T-helper 2 cell treated with Interferon-gamma antibody and Interleukin-4, amounts not matched to agents 100 ng/mL and 5 ng/mL, for 36 hours (primary cell): ENCODE measurements around the gene PNP. TPM values are rescaled to one million over a fixed set of nuclear protein-coding genes. Genes with fewer than 3 reads are reported as not detected.

ENCODE experiments used
- intact Hi-C: fragments of 100-400 bp; cut with micrococcal nuclease; formaldehyde crosslinking; loops from one replicate; pipeline ENCODE4 v1.15.1; 2023
- total RNA-seq: library from RNA; stranded (reverse); gene quantifications from 2 replicates; pipeline ENCODE4 v1.2.3, GENCODE V29; 2022

The PNP gene
- total RNA-seq, 1 donor from 2014 or later: 160 TPM

GRCh38 chr14:20454516-20455354, 14.5 kb upstream of the PNP start, which contains the start of the genes APEX1 and OSGEP:
Gene APEX1, plus strand, starts transcription at chr14:20455226. Its CDS starts 420 bp downstream, at chr14:20455646.
Gene OSGEP, minus strand, starts transcription at chr14:20454812. Its CDS starts 129 bp downstream, at chr14:20454683.
- intact Hi-C loops: loop anchor here (1.0 to 10.0 kb wide), 5 partner anchors 15 to 650 kb away; partner anchors contain the start of genes PARP2, PNP, TEP1 and TMEM253

DNA sequence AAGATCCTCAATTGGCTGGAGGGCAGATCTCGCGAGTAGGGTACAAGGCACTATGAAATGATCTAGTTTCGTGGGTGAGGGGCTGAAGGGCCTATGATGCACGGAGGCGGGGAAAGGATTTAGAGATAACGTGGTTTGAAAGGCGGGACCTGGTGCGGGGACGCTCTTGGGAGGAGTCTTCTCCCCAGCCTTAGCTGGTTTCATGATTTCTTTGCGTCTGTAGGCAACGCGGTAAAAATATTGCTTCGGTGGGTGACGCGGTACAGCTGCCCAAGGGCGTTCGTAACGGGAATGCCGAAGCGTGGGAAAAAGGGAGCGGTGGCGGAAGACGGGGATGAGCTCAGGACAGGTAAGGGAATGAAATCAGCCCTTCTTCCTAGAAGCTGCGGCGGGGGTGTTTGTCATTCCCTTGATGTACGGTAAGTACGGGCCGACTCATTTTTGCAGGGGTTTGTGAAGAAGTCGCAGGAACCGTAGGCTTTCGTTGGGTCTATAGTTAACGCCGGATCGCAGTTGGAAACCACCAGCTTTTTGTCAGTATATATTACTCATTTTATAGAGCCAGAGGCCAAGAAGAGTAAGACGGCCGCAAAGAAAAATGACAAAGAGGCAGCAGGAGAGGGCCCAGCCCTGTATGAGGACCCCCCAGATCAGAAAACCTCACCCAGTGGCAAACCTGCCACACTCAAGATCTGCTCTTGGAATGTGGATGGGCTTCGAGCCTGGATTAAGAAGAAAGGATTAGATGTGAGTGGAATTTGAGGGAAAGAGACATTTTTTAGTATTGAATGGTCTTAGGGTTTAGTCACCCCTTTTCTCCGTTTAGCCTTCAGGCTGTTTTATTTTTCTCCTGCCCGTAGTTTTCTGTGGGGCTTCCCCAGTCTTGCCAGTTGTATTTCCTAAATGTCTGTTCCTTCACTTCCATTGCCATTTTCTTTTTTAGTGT, 13.6 kb upstream of the PNP start:
- intact Hi-C loops: loop anchor here (1.0 to 10.0 kb wide), 4 partner anchors 42 to 649 kb away; partner anchors contain the start of genes PARP2, TEP1 and TMEM253

DNA sequence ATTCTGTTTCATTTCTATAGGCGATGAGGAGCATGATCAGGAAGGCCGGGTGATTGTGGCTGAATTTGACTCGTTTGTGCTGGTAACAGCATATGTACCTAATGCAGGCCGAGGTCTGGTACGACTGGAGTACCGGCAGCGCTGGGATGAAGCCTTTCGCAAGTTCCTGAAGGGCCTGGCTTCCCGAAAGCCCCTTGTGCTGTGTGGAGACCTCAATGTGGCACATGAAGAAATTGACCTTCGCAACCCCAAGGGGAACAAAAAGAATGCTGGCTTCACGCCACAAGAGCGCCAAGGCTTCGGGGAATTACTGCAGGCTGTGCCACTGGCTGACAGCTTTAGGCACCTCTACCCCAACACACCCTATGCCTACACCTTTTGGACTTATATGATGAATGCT, 12.2 kb upstream of the PNP start:
- intact Hi-C loops: loop anchor here (10.0 kb wide), 1 partner anchor 648 kb away; the partner anchor contains the start of gene TMEM253

- intact Hi-C loops: loop anchor here (10.0 kb wide), 1 partner anchor 647 kb away; the partner anchor contains the start of gene TMEM253
These were observed 11.0 kb upstream of the PNP start for GRCh38 chr14:20458031-20458789.

- intact Hi-C loops: loop anchor here (1.0 to 5.0 kb wide), 7 partner anchors 9 to 807 kb away; partner anchors contain the start of genes CCNB1IP1, HNRNPC, PARP2 and PNP
These were observed 8.6 kb upstream of the PNP start for GRCh38 chr14:20460458-20461224.

DNA sequence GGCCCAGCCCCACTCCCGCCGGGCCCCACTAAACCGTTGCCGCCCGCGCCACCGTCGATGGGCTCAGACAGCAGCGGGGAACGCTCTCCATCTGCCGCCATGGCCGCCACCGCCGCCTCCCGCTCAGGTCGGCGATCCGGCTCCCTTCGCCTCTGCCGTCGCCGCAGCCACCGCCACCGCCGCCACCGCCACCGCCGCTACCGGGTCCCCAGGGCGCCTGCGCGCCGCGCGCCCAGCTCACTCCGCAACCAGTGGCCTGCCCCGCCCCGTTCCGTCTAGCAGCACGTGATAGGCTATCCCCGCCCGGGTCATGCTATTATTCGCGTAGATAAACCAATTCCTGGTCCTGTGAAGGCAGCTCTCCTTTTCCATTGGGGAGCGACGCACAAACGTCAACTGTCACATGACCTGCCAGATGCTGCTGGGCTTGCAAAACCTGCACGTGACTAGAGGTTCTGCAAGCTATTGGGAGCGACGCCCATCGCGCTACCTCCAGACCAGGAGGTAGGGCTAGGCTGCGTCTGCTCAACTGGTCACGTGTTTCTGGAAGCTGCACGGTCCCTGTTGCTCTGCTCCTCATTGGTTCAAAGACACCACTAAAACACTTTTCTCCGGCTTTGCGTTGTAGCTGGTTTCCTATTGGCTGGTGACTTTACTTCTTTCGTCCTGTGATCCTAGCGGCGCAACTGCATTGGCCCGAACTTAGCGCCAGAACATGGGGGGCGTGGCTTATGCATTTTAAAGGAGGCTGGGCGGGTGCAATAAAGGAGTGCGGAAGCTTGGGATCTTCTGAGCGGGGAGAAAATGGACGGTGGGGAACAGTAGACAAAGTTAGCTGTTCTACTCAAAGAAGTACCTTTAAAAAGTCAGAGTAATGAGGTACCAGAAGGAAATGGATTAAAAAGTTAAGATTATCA, 7.7 kb upstream of the PNP start, which contains the start of gene PIP4P1:
Gene PIP4P1, minus strand, starts transcription at position 210 of the 917 bp plus-strand sequence. Its CDS starts 109 bp downstream, at position 101.
- intact Hi-C loops: loop anchor here (1.0 to 5.0 kb wide), 7 partner anchors 8 to 806 kb away; partner anchors contain the start of genes CCNB1IP1, HNRNPC, PARP2 and PNP

GRCh38 chr14:20468764-20469241, 403 bp upstream of the PNP start:
- intact Hi-C loops: loop anchor here (1.0 to 2.0 kb wide), 5 partner anchors 8 to 214 kb away; partner anchors contain the start of genes OSGEP, PARP2 and PIP4P1

GRCh38 chr14:20469890-20470602, 840 bp downstream of the PNP start:
- intact Hi-C loops: loop anchor here (1.0 to 2.0 kb wide), 5 partner anchors 9 to 213 kb away; partner anchors contain the start of genes OSGEP, PARP2 and PIP4P1

DNA sequence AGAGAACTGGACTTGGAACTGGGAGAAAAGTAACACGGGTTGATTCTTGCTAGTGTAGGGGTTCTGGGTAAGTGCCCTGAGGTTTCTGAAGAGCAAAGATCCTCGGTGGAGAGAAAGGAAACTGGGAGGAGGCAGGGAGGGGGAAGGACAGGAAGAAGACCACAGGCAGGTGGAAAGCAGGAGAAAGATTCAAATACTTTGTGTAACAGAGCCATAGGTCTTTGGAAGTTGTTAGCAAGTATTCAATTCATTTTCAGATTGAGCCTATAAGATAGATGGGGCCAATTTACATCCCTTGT, 1.3 kb downstream of the PNP start:
- intact Hi-C loops: no loop called here

DNA sequence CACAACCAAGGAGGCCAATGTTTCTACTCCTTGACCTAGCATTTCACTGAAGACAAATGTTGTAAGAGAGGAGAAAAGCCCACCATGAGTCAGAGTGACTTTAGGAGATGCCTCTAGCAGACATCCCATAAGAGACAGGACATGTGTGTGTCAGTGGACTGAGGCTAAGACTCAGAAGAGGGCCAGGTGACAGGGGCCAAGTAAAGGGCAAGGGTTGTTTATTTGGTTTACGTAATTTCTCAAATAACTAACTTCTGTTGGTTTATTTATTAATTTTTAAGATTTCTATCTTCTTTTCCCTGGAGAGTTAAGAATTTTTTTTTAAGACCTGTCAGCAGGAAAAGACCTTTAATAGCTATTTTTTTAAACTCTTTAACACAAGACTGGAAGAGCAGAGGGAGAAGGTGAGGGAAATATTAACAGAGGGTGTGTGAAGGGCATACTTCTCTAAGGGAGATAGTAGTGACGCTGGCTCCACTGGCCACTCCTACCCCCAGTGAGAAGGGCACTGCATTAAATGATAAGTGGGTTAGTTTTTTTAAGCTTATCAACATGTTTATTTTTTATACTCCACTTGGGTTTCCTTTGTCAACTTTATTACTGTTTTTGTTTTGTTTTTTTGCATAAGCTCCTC, 3.4 kb downstream of the PNP start:
- intact Hi-C loops: no loop called here

GRCh38 chr14:20476776-20477175, 7.6 kb downstream of the PNP start:
- intact Hi-C loops: no loop called here

DNA sequence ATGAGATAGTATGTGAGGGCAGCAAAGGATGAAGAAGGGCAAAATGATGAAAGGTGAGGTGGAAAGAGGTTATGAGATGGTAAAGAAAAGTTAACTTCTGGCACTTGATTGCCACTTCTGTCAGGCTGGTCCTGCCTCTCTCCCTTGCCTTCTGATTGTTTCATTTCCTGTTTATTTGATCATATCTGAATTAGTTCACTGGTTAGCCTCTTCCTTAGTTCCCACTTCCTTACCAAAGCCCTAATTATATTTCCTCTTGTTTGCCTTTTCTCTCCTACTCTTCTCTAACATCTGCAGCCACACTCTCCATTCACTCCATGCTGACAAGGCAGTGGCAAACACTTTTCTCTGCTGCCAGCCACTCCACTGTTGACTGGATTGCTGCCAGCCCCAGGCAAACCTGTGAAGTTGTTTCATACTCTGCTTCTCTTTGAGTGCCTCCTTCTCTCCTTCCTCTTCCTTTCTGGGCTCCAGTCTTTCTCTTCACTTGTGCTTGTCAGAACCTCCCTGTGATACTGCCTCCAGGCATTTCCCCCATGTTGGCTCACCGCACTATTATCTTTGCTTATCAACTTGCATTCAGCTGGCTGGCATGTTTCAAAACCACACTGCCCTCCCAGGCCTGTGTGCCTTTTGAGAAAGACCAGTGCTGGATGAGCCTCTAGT, 8.1 kb downstream of the PNP start:
- intact Hi-C loops: no loop called here

DNA sequence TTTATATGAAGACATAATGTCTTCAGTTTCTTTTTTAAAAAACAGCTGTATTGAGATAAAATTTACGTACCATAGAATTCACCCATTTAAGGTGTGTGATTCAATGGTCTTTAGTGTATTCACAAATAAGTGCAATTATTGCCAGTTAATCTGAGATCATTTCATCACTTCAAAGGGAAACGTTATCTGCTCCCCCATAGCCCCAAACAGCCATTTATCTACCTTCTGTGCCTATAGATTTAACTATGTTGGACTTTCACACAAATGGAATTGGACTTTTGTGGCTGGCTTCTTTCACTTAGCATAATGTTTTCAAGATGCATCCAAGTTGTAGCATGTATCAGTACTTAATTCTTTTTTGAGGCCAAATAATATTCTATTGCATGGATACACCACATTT, 9.7 kb downstream of the PNP start:
- intact Hi-C loops: no loop called here

DNA sequence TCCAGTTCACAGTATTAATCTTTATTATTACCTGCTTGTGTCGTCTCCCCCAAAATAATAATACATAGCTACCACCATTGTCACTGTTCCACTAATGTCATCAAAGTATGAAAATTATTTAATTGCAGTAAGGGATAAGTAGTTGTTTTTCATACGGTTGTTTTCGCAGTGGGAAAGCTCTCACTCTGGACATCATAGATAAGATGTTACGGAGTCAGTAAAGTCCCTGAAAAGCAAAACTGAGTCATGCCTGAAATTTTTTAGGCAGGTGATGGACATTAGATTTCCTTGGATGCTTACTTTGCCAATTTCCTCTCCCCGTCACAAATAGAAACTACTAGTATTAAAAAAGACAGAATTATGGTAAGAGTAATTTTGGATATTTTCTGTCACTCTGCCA, 13.2 kb downstream of the PNP start:
- intact Hi-C loops: no loop called here

- intact Hi-C loops: no loop called here
These were observed 16.7 kb downstream of the PNP start for GRCh38 chr14:20485900-20486299.

GRCh38 chr14:20486684-20487395, 17.6 kb downstream of the PNP start:
- intact Hi-C loops: no loop called here
